GM19043 (cell line): ENCODE results near the gene PHLPP1.

Source experiments
- ATAC-seq: cut with Tn5 transposase; IDR thresholded peaks from one replicate; pipeline ENCODE4 v1.9.1; 2021; ENCODE audit warnings: low read depth; ENCODE audit not compliant: unreplicated experiment

The PHLPP1 gene

GRCh38 chr18:62992877-62993365 is 277.6 kb downstream of the PHLPP1 start:
- ATAC-seq: no peak

DNA sequence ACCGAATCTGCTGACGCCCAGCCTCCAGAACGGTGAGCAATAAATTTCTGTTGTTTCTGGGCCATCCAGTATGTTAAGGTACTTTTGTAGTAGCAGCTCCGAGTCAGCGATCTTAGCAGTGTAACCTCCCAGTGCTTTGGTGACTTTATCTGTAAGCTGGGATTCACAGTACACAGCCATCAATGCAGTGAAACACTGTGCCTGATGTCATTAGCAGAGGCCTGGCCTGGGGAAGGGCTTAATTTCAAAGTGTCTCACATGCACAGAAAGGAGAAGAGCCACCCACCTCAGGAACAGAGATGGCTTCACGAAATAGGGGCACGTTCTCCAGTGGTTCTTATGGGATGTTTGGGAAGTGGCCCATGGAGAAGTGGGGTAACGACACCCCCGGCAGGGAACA is 281.2 kb downstream of the PHLPP1 start:
- ATAC-seq: no peak

DNA sequence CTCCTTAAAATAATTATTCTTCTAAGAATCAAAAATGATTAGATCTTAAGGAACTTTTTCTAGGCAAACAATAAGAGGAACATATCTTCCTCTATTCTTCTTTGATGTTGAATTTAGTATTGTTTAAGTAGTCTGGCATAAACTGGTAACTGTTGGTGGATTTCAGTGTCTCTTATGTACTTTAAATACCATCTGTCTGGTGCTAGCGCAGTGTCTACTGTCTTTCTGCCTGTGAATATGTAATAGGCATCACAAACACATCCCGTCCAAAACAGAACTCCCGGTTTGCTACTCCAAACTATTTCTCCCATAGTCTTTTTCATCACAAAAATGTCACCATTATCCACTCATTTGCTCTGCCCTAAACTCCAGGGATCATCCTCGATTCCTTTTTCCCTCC is 281.7 kb downstream of the PHLPP1 start:
- no peak for ATAC-seq

DNA sequence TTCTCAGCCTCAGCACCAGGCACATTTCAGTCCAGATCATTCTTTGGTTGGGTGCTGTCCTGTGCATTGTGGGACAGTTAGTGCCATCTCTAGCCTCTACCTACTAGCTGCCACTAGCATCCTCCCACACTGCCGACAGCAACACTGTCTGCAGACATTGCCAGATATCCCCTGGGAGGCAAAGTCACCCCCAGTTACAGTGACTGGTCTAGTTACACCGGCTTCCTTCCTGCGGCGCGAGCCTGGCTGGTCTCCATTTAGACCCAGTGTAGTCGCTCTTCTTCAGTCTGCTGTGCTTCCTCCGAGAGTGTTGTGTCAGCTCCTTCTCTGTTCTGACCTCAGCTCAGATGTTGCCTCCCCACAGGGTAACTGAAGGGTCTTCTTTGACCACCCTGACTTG is 283.1 kb downstream of the PHLPP1 start:
- ATAC-seq: no peak

GRCh38 chr18:62999392-62999791 is 284.1 kb downstream of the PHLPP1 start:
- ATAC-seq: no peak

DNA sequence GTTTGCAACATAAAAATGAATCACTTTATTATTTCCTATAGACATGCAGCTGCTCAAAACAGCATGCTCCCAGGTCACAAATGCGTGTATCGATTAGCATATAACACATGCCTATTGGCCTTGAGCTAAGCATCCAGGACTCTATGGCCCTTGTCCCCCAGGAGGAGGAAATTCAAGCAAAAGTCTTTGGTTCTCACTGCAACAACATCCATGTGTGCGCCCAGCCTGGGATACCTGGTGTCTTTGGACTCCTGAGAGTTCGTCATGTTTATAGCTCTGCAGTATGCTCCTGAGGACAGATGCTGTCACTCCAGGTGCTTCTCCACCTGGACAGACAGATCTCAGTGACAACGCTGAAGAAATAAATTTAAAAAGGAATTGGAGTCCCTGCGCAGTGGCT is 284.6 kb downstream of the PHLPP1 start:
- no peak for ATAC-seq

DNA sequence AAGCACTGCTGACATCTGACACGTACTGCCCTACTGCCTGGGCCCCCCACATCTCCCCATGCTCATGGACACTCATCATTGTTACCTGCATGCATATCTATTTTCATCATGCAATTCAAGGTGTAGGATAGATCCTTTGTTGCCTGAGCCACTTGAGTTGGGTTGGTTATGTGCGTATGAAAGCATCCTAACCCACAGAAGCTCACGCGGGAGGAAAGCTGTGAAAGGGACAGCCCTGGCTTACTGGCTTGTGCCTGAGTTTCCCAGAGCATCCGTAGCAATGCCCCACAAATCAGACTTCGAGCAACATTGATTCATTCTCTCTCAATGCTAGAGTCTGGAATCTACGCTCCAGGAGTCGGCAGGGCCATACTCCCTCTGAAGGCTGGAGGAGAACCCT is 285.5 kb downstream of the PHLPP1 start:
- ATAC-seq: no peak

DNA sequence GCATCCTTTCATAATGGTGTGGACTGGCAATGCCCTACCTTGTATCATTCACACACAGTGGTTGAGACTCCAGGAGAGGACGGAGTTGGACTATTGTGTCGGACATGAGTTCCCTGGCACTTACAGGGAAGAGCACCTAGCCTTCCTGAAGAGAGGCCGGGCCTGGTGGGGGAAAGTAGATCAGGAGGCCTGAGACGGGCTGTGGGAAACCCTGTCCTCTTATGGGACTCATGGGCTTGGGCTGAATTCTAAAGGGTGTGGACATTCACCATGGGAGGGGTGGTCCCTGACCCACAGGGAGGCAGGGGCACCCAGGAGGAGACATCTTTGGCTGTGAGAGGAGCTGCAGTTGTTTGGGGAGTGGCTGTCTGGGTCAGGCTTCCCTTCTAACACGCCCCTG is 286.5 kb downstream of the PHLPP1 start:
- ATAC-seq: no peak

GRCh38 chr18:63002305-63002704 is 287.0 kb downstream of the PHLPP1 start:
- ATAC-seq: no peak

DNA sequence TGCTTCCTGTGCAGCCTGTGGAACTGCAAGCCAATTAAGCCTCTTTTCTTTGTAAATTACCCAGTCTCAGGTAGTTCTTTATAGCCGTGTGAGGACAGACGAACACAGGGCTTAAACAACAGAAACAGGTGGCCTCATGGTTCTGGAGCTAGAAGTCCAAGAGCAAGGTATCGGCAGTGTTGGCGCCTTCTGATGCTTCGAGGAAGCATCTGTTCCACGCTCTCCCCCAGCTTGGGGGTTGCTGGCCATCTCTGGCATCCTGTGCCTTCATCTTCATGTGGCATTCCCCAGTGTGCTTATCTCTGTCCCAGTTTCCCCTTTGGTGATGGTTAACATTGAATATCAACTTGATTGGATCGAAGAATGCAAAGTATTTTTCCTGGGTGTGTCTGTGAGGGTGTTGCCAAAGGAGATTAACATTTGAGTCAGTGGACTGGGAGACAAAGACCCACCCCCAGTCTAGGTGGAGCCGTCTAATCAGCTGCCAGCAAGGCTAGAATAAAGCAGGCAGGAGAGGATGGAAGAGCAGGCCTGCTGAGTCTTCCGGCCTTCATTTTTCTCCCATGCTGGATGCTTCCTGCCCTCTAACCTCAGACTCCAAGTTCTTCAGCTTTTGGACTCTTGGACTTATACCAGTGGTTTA is 287.6 kb downstream of the PHLPP1 start:
- ATAC-seq: no peak

DNA sequence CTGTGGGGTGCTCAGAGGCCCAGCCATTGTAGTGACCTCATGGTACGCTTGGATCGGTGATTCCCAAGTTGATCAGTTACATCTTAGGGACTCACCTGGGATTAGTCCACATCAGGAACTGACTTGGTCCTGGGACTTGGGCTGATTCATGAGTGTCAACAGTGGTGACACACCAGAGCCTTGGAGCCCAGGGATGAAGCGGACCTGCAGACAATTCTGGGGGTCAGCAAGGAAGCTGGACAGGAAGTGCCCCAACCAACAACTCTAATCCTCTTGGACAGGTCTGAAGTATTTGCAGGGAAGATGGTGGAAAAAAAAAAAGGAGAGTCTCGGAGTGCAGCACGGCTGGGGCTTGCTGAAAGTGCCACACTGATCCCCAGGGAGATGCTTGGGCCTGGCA is 288.6 kb downstream of the PHLPP1 start:
- no peak for ATAC-seq

DNA sequence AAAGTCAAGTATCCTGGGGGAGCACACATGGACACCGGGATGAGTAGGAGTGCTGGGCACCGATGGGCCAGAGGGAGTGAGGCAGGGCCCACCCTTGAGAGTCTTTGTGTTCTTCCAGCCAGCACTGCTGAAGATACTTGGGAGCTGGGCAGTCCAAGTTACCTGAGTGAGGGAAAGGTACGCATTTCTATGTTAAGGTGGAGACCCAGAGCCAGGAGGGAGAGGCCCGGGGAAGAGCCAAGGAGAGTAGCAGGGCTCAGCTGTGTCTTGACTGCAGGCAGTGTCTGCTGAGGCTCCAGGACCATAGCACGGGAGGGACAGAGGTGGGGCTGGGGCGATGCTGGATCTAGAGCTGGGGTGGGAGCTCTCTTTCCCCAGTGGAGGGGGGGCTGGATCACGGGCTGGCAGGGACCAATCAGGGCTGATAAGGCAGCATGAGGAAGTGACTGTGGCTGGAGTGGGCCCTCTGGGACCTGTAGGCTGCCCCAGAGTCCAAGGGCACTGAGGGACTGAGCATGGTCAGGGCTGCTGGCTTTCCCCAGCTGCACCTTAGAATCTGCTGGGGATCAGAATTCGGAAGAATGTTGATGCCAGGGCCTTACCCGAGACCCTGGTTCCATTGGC is 289.2 kb downstream of the PHLPP1 start:
- no peak for ATAC-seq

DNA sequence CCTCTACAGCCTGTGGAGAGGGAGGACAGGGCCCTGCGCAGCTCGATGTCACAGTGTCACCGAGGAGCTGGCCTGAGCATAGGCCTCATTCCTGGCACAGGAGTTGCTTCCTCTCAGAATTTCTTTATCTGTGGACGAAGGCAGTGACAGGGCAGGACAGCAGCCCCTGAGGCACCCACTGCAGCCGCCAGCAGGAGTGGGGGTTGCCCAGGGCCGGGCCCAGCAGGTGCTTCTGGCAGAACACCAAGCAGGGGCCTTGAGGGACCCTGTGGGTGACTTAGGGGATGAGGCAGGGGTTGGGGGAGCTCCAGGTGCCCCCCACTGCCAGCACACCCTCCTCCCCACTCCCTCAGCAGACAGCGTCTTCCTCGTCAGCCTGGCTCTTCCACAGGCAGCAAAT is 290.0 kb downstream of the PHLPP1 start:
- no peak for ATAC-seq

- ATAC-seq: no peak
Measured at GRCh38 chr18:63007231-63007630, 291.9 kb downstream of the PHLPP1 start.

GRCh38 chr18:63016270-63016669 is 300.9 kb downstream of the PHLPP1 start:
- no peak for ATAC-seq

- no peak for ATAC-seq
Measured at GRCh38 chr18:63017076-63017475, 301.7 kb downstream of the PHLPP1 start.

GRCh38 chr18:63017977-63018376 is 302.6 kb downstream of the PHLPP1 start:
- ATAC-seq: no peak

GRCh38 chr18:63022429-63023022 is 307.2 kb downstream of the PHLPP1 start:
- no peak for ATAC-seq

- no peak for ATAC-seq
Measured at GRCh38 chr18:63025251-63026090, 310.1 kb downstream of the PHLPP1 start.

DNA sequence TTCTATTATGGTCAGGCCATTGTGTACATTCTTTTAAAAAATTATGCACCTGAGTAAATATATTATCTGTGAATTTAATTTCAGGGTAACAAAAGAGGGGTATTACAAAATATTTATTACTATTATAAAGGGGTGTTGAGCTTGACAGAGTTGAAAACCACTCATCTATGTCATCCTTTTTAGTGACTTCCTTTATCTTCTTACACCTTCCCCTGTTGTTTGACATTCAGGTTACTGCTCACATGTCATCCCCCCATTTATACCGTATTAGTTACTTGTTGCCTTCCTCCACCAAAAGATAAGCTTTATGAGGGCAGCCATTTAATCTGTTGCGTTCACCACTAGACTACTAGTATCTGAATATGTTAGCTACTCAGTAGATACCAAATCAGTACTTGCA is 313.0 kb downstream of the PHLPP1 start:
- no peak for ATAC-seq
